A673 (cell line): Measurements from ENCODE around the gene CCNL1. TPM values are rescaled to one million over a fixed set of nuclear protein-coding genes. Genes with fewer than 3 reads are reported as not detected.

Experiments used
- BruUV-seq: library from RNA; stranded (reverse); fragments of 400-500 nt; replicated peaks from 2 replicates; lab custom pipeline; 2021; lab: Mats Ljungman, UMichigan
- CTCF ChIA-PET: fragments of 300-600 bp; sonication (Branson Sonifier 250); formaldehyde crosslinking; loops from one replicate; lab custom pipeline; 2022; ENCODE audit warnings: antibody characterized with exemption; lab: Charles Lee
- POLR2A ChIA-PET: fragments of 300-600 bp; sonication (Branson Sonifier 250); formaldehyde crosslinking; loops from one replicate; lab custom pipeline; 2022; ENCODE audit warnings: antibody characterized with exemption; ENCODE audit not compliant: low non-redundant PET; lab: Charles Lee
- DNase-seq: peaks from one replicate; pipeline ENCODE4 v3.0.0-alpha.2; 2015; ENCODE audit warnings: low spot score
- H3K27ac ChIP-seq: fragments of 200-600 bp; sonication (generic); 2 replicates; pipeline ENCODE4 v1.5.1; 2016; ENCODE audit warnings: mixed run types, low read depth, mild to moderate bottlenecking, mixed read lengths, antibody characterized with exemption, low read length; ENCODE audit not compliant: poor library complexity, severe bottlenecking
- H3K27me3 ChIP-seq: fragments of 200-600 bp; sonication (generic); replicated peaks from 2 replicates; pipeline ENCODE4 v1.6.1; 2017; ENCODE audit warnings: mixed run types, low read depth, mild to moderate bottlenecking, mixed read lengths, antibody characterized with exemption, low read length; ENCODE audit not compliant: insufficient read depth, poor library complexity
- H3K36me3 ChIP-seq: fragments of 200-600 bp; sonication (generic); 2 replicates; pipeline ENCODE4 v1.6.1; 2016; ENCODE audit warnings: mixed run types, mild to moderate bottlenecking, mixed read lengths, antibody characterized with exemption, low read length; ENCODE audit not compliant: insufficient read depth, poor library complexity, severe bottlenecking
- H3K4me1 ChIP-seq: fragments of 200-600 bp; sonication (generic); 2 replicates; pipeline ENCODE4 v1.6.1; 2017; ENCODE audit warnings: mixed run types, mild to moderate bottlenecking, mixed read lengths, antibody characterized with exemption, low read length; ENCODE audit not compliant: insufficient read depth, poor library complexity, severe bottlenecking
- H3K4me3 ChIP-seq: fragments of 200-600 bp; sonication (generic); 2 replicates; pipeline ENCODE4 v1.5.1; 2016; ENCODE audit warnings: low read depth, mixed run types, mild to moderate bottlenecking, mixed read lengths, low read length; ENCODE audit not compliant: poor library complexity, severe bottlenecking
- H3K9me3 ChIP-seq: fragments of 200-600 bp; sonication (generic); 2 replicates; pipeline ENCODE4 v1.6.1; 2016; ENCODE audit warnings: mixed run types, low read depth, mild to moderate bottlenecking, mixed read lengths, antibody characterized with exemption, low read length; ENCODE audit not compliant: poor library complexity, severe bottlenecking
- CTCF ChIP-seq: fragments of 300-800, 200-600 bp; sonication (generic); conservative IDR thresholded peaks from 2 replicates; pipeline ENCODE4 v1.5.1; 2017; ENCODE audit warnings: low read depth, mild to moderate bottlenecking, antibody characterized with exemption, low read length, moderate library complexity, mixed read lengths
- EZH2 ChIP-seq: fragments of 200-600 bp; sonication (generic); IDR thresholded peaks from 2 replicates; pipeline ENCODE4 v1.6.1; 2017; ENCODE audit warnings: borderline replicate concordance, low read depth, mild to moderate bottlenecking, mixed read lengths, antibody characterized with exemption, low read length; ENCODE audit not compliant: poor library complexity, severe bottlenecking
- intact Hi-C: fragments of 100-400 bp; cut with micrococcal nuclease; formaldehyde crosslinking; loops from one replicate; pipeline ENCODE4 v1.10.0; 2022; ENCODE audit not compliant: unreplicated experiment
- total RNA-seq: library from RNA; stranded (reverse); gene quantifications from 2 replicates; pipeline ENCODE4 v1.2.3, GENCODE V29; 2021

CCNL1 gene
- total RNA-seq, 1 experiment from 2014 or later = 101 TPM

- H3K4me1 ChIP-seq = no peaks in the 10 kb centered on the region
- H3K4me3 ChIP-seq = no peak overlapping the region
- no peaks in the 10 kb centered on the region for H3K9me3 ChIP-seq
- TF ChIP-seq CTCF (no peak), EZH2 (no peak)
- intact Hi-C loops = no loop called here
- no peak overlapping the region for H3K27ac ChIP-seq
- H3K27me3 ChIP-seq = no peaks in the 10 kb centered on the region
- ChIA-PET POLR2A (no interaction called here), CTCF (no interaction called here)
- BruUV-seq = no TSS peak
- no peak for DNase-seq
- H3K36me3 ChIP-seq = no peaks in the 10 kb centered on the region
Measured at GRCh38 chr3:157167371-157168042, 7.6 kb upstream of the CCNL1 start.

- Histone ChIP-seq H3K4me1 (no peaks in the 10 kb centered on the region), H3K27me3 (no peaks in the 10 kb centered on the region), H3K27ac (no peak overlapping the region), H3K9me3 (no peaks in the 10 kb centered on the region), H3K36me3 (no peaks in the 10 kb centered on the region), H3K4me3 (no peak overlapping the region)
- POLR2A ChIA-PET = interaction anchor here (0.5 kb wide), 1 partner anchor 33 kb away, joined by 5 read pairs; no protein-coding TSS in a partner anchor
- intact Hi-C loops = no loop called here
- no TSS peak for BruUV-seq
- CTCF ChIA-PET = no interaction called here
- no peak for TF ChIP-seq EZH2
- no peak for TF ChIP-seq CTCF
- no peak for DNase-seq
Measured at GRCh38 chr3:157166561-157166960, 6.6 kb upstream of the CCNL1 start.

GRCh38 chr3:157166115-157166514 is 6.2 kb upstream of the CCNL1 start:
- no TSS peak for BruUV-seq
- ChIA-PET CTCF (no interaction called here), POLR2A (interaction anchor here (0.5 kb wide), 1 partner anchor 34 kb away, joined by 5 read pairs; no protein-coding TSS in a partner anchor)
- Histone ChIP-seq H3K4me3 (no peak overlapping the region), H3K27me3 (no peaks in the 10 kb centered on the region), H3K9me3 (no peaks in the 10 kb centered on the region), H3K4me1 (peaks cover 1% of the 10 kb centered on the region), H3K27ac (no peak overlapping the region), H3K36me3 (no peaks in the 10 kb centered on the region)
- intact Hi-C loops = no loop called here
- DNase-seq = no peak
- TF ChIP-seq CTCF = no peak
- no peak for TF ChIP-seq EZH2
